Transverse colon (tissue), 4 donors: Measurements from ENCODE around the gene TWF1. TPM values are rescaled to one million over a fixed set of nuclear protein-coding genes. Genes with fewer than 3 reads are reported as not detected.
A peak's percentile ranks its signal among the peaks of the same experiment; 100 is the strongest.

Experiments
- DNase-seq: peaks from one replicate; pipeline ENCODE4 v3.0.0-alpha.2; 2019
- H3K27ac ChIP-seq, 4 donors: fragments of 200-600 bp; sonication (generic); 2 replicates each; pipeline ENCODE4 v1.5.1; 2016 to 2018; ENCODE audit warnings: inconsistent platforms in 4 of 4
- H3K27me3 ChIP-seq: fragments of 200-600 bp; sonication (generic); 2 replicates; pipeline ENCODE4 v1.5.1; 2017; ENCODE audit warnings: inconsistent platforms
- H3K36me3 ChIP-seq, 4 donors: fragments of 200-600 bp; sonication (generic); 2 replicates each; pipeline ENCODE4 v1.5.1; 2017 to 2019; ENCODE audit warnings: inconsistent platforms in 4 of 4
- H3K4me1 ChIP-seq, 4 donors: fragments of 200-600 bp; sonication (generic); 2 replicates each; pipeline ENCODE4 v1.5.1; 2017 to 2020; ENCODE audit warnings: inconsistent platforms in 4 of 4
- H3K4me3 ChIP-seq, 4 donors: fragments of 200-600 bp; sonication (generic); 1 replicate in 1 of 4; 2 replicates in 3 of 4; pipeline versions ENCODE4 v1.5.1 to v1.6.1; 2017 to 2019; ENCODE audit warnings: inconsistent platforms in 4 of 4
- H3K9me3 ChIP-seq, 2 donors: fragments of 200-600 bp; sonication (generic); 2 replicates each; pipeline ENCODE4 v1.5.1; 2017 to 2019; ENCODE audit warnings: inconsistent platforms in 2 of 2
- EP300 ChIP-seq: sonication (generic); formaldehyde crosslinking; IDR thresholded peaks from one replicate; pipeline ENCODE4 v1.6.1; 2017; ENCODE audit warnings: antibody characterized with exemption, low read depth
- POLR2A ChIP-seq: fragments of 450-650 bp; IDR thresholded peaks from one replicate; pipeline ENCODE4 v1.6.1; 2016; ENCODE audit warnings: antibody characterized with exemption, mild to moderate bottlenecking, moderate library complexity
- POLR2AphosphoS5 ChIP-seq, 3 donors: sonication (generic); formaldehyde crosslinking; IDR thresholded peaks; one replicate each; pipeline ENCODE4 v1.6.1; 2016; ENCODE audit warnings: antibody characterized with exemption in 3 of 3
- WGBS, 2 donors: methylation state at CpG; one replicate each; pipeline ENCODE4 v1.1.5; 2018; ENCODE audit warnings: low coverage in 1 of 2; 5-methylcytosine and 5-hydroxymethylcytosine counted together
- in situ Hi-C, 4 donors: fragments of 200-750 bp; cut with MboI; loops; one replicate each; pipeline versions ENCODE4 v1.15.0 to v1.15.1; 2017; ENCODE audit warnings: low sequenced_read_pairs in 3 of 4, low pct_ligation_motif_present in 1 of 4, low pct_unique_long_range_greater_than_20kb in 1 of 4
- intact Hi-C: fragments of 100-400 bp; cut with DNase I; formaldehyde crosslinking; loops from one replicate; pipeline ENCODE4 v1.15.1; 2023; ENCODE audit warnings: low total_unique reads
- total RNA-seq, 4 donors: library from RNA; depleted of rRNA; stranded (reverse); fragments of >200 nt; gene quantifications; one replicate each; pipeline ENCODE4 v1.1.0, GENCODE V29; 2016
- TF ChIP-seq, protein P1 (sequence below), 5 experiments: fragments of 200-600 bp in 3 of 5; fragments of 450-650 bp in 2 of 5; sonication (generic) in 3 of 5; IDR thresholded peaks; 1 replicate in 2 of 5; 2 replicates in 3 of 5; pipeline ENCODE4 v1.5.1; 2016 to 2017; ENCODE audit warnings: antibody characterized with exemption in 5 of 5, inconsistent platforms in 3 of 5, mild to moderate bottlenecking in 2 of 5, moderate library complexity in 1 of 5

The TWF1 gene
- total RNA-seq, 4 donors from 2014 or later: 32.8 to 99.9 (median 62.5) TPM

DNA sequence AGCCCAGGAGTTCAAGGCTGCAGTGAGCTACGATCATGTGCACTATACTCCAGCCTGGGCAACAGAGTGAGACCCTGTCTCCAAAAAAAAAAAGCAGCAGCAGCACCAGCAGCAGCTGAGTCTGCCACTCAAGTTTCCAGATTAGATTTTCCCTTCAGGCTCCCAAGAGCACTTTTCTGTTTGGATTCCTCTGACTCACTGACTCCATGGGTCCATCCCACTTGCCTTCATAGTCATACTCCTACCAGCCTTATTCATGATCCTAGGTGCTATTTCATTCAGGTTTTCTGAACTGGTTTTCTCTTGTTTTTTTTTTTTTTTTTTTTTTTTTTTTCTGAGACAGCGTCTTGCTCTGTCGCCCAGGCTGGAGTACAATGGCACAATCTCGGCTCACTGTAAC lies 6.8 kb upstream of the TWF1 start:
- Histone ChIP-seq H3K27me3 (no peaks in the 10 kb centered on the region), H3K9me3 (no peaks in the 10 kb centered on the region), H3K4me3 (no peak overlapping the region), H3K36me3 (no peaks in the 10 kb centered on the region), H3K4me1 (no peaks in the 10 kb centered on the region), H3K27ac (no peak overlapping the region)
- WGBS, 2 donors: 100% methylated on average over 4 of the region's 4 CpGs; no CpG with 5 or more reads in 1 of the 2 donors
- no peak for TF ChIP-seq EP300
- TF ChIP-seq, protein P1, sequence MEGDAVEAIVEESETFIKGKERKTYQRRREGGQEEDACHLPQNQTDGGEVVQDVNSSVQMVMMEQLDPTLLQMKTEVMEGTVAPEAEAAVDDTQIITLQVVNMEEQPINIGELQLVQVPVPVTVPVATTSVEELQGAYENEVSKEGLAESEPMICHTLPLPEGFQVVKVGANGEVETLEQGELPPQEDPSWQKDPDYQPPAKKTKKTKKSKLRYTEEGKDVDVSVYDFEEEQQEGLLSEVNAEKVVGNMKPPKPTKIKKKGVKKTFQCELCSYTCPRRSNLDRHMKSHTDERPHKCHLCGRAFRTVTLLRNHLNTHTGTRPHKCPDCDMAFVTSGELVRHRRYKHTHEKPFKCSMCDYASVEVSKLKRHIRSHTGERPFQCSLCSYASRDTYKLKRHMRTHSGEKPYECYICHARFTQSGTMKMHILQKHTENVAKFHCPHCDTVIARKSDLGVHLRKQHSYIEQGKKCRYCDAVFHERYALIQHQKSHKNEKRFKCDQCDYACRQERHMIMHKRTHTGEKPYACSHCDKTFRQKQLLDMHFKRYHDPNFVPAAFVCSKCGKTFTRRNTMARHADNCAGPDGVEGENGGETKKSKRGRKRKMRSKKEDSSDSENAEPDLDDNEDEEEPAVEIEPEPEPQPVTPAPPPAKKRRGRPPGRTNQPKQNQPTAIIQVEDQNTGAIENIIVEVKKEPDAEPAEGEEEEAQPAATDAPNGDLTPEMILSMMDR (IDR thresholded peaks at IDR 0.05): no peak
- no peak for TF ChIP-seq POLR2A
- TF ChIP-seq POLR2AphosphoS5 (IDR thresholded peaks at IDR 0.05): no peak
- no peak for DNase-seq
- intact Hi-C loops: no loop called here
- in situ Hi-C loops: no loop called here

DNA sequence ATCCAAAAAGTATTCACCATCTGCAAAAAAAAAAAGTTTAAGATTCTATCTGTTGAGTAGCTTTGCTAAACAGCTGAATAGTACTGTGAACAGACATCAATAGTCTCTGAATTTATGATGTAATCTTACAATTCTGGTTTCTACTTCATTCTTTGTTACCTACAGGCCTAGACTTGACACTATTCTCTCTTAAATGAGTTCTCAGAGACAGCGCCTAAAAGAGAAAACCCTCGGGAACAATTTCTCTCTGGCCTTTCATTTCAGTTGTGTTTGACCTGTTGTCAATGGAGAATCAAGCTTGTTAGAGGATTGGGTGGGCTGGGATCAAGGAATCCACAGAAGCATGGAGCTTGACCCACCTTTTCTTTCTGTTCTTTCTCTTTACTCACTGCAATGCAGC lies 5.9 kb upstream of the TWF1 start:
- 92 to 93% methylated on average over 2 of the region's 2 CpGs for WGBS, 2 donors

DNA sequence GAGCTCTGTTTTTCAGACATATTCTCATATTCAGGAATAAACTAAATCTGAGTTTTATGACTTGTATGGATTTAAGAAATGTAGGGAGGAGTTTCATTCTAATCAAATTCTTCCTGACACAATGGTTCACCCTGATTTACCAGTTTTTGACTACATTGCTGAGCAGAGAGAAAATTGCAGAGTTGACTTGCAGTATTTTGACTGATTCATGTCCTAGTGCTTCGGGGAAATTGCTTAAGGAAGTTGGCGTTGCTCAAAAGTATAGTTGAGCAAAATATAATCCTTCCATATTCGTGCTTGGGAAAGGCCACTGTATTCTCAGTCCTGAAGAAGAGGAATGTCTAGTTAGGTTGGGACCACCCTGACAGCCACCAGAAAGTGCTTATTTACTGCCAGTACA lies 1.3 kb upstream of the TWF1 start:
- Histone ChIP-seq H3K4me3 (no peak overlapping the region), H3K36me3 (no peaks in the 10 kb centered on the region), H3K9me3 (no peaks in the 10 kb centered on the region), H3K27ac (peak overlapping the region in 2 of 4 donors; percentile 98 to 99), H3K27me3 (no peaks in the 10 kb centered on the region), H3K4me1 (peaks cover 11 to 33% (median 19%) of the 10 kb centered on the region in 4 donors)
- intact Hi-C loops (no loop called here), in situ Hi-C loops (loop anchor here in 1 of 4 donors (5.0 kb wide), 1 partner anchor 50 kb away; the partner anchor contains the start of genes IRAK4 and PUS7L)
- no peak for TF ChIP-seq EP300
- TF ChIP-seq, protein P1 (IDR thresholded peaks at IDR 0.05): no peak
- no peak for TF ChIP-seq POLR2A
- TF ChIP-seq POLR2AphosphoS5 (IDR thresholded peaks at IDR 0.05): no peak
- WGBS, 2 donors: 92% methylated on average over 3 of the region's 3 CpGs; no CpG with 5 or more reads in 1 of the 2 donors
- no peak for DNase-seq

More for the DNA sequence above, 5.9 kb upstream of the TWF1 start:
- Histone ChIP-seq H3K27ac (no peak overlapping the region), H3K9me3 (no peaks in the 10 kb centered on the region), H3K4me3 (no peak overlapping the region), H3K4me1 (peaks cover 0 to 2% (median under 1%) of the 10 kb centered on the region in 4 donors), H3K36me3 (no peaks in the 10 kb centered on the region), H3K27me3 (no peaks in the 10 kb centered on the region)
- TF ChIP-seq POLR2A (no peak), EP300 (no peak), POLR2AphosphoS5 (IDR thresholded peaks at IDR 0.05) (no peak)
- TF ChIP-seq, protein P1 (IDR thresholded peaks at IDR 0.05): no peak
- intact Hi-C loops: no loop called here
- DNase-seq: no peak
- in situ Hi-C loops: no loop called here

DNA sequence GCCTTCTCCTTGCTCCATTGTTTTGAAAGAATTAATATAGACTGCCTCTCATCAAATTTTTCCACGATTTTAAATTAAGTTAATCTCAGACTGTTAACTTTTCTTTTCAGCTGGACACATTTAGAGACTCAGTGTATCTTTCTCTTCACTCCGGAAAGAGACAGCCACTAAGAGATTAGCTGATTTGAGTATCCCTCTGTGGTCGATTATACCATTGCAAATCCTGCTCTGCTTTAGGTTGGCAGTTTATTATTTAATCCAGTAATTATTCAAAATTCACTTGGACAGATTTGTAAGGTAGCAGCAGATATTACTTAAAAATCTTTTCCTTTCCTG lies 588 bp upstream of the TWF1 start:
- in situ Hi-C loops: loop anchor here in 1 of 4 donors (5.0 kb wide), 1 partner anchor 49 kb away; the partner anchor contains the start of genes IRAK4 and PUS7L
- intact Hi-C loops: no loop called here
- no peak for TF ChIP-seq POLR2A
- TF ChIP-seq POLR2AphosphoS5 (IDR thresholded peaks at IDR 0.05): no peak
- TF ChIP-seq, protein P1 (IDR thresholded peaks at IDR 0.05): no peak
- no peak for TF ChIP-seq EP300
- DNase-seq: no peak
- H3K9me3 ChIP-seq: no peaks in the 10 kb centered on the region
- WGBS, 2 donors: 2 to 10% methylated on average over 3 of the region's 3 CpGs
- H3K27ac ChIP-seq: peak overlapping the region; percentile 97 to 99 (median 98)
- peak overlapping the region; percentile 83 to 100 (median 94) for H3K4me3 ChIP-seq
- H3K36me3 ChIP-seq: peaks cover 0 to 3% (median 0%) of the 10 kb centered on the region in 4 donors
- H3K27me3 ChIP-seq: no peaks in the 10 kb centered on the region
- H3K4me1 ChIP-seq: peaks cover 11 to 33% (median 19%) of the 10 kb centered on the region in 4 donors
